Medulla oblongata (tissue), 1 donor: Measurements from ENCODE around the gene NEDD4L.
"Not testable (repeated sequence)": the region's sequence is repeated elsewhere in the genome, so short reads cannot be mapped to it uniquely, and the experiment has no call there.

Experiments
- DNase-seq: peaks from one replicate; pipeline ENCODE4 v3.0.0-alpha.2; 2015; ENCODE audit errors: extremely low spot score

Gene NEDD4L

GRCh38 chr18:58156516-58156915 is 112.5 kb downstream of the NEDD4L start:
- no peak for DNase-seq

- no peak for DNase-seq
Measured at GRCh38 chr18:58157237-58157636, 113.2 kb downstream of the NEDD4L start.

GRCh38 chr18:58158008-58158407 is 114.0 kb downstream of the NEDD4L start:
- DNase-seq, result no peak

GRCh38 chr18:58158459-58158858 is 114.4 kb downstream of the NEDD4L start:
- DNase-seq, result no peak

GRCh38 chr18:58161659-58162058 is 117.6 kb downstream of the NEDD4L start:
- DNase-seq, result no peak

- DNase-seq, result no peak
Measured at GRCh38 chr18:58162127-58162526, 118.1 kb downstream of the NEDD4L start.

- DNase-seq, result no peak
Measured at GRCh38 chr18:58163004-58163590, 119.1 kb downstream of the NEDD4L start.

- no peak for DNase-seq
Measured at GRCh38 chr18:58166278-58166844, 122.3 kb downstream of the NEDD4L start.

GRCh38 chr18:58167073-58167472 is 123.0 kb downstream of the NEDD4L start:
- no peak for DNase-seq

- DNase-seq, result no peak
Measured at GRCh38 chr18:58168221-58168620, 124.2 kb downstream of the NEDD4L start.

- DNase-seq, result no peak
Measured at GRCh38 chr18:58168993-58169392, 125.0 kb downstream of the NEDD4L start.

- no peak for DNase-seq
Measured at GRCh38 chr18:58169472-58169871, 125.4 kb downstream of the NEDD4L start.

- DNase-seq, result not testable (repeated sequence)
Measured at GRCh38 chr18:58170036-58170435, 126.0 kb downstream of the NEDD4L start.

- no peak for DNase-seq
Measured at GRCh38 chr18:58172031-58172430, 128.0 kb downstream of the NEDD4L start.

- DNase-seq, result no peak
Measured at GRCh38 chr18:58174285-58174684, 130.3 kb downstream of the NEDD4L start.

GRCh38 chr18:58175122-58175785 is 131.2 kb downstream of the NEDD4L start:
- DNase-seq, result no peak

- no peak for DNase-seq
Measured at GRCh38 chr18:58175786-58176176, 131.8 kb downstream of the NEDD4L start.

GRCh38 chr18:58177004-58177717 is 133.1 kb downstream of the NEDD4L start:
- DNase-seq, result no peak

GRCh38 chr18:58177896-58178470 is 134.0 kb downstream of the NEDD4L start:
- DNase-seq, result no peak

- no peak for DNase-seq
Measured at GRCh38 chr18:58178511-58178910, 134.5 kb downstream of the NEDD4L start.

- DNase-seq, result no peak
Measured at GRCh38 chr18:58180172-58180571, 136.1 kb downstream of the NEDD4L start.

- peak; percentile 63 for DNase-seq
Measured at GRCh38 chr18:58180738-58181353, 136.8 kb downstream of the NEDD4L start.
